Trophoblast cell (in vitro differentiated cells and primary cell): ENCODE data around the gene ATP6V0A1. TPM values are rescaled to one million over a fixed set of nuclear protein-coding genes. Genes with fewer than 3 reads are reported as not detected.
A peak's percentile ranks its signal among the peaks of the same experiment; 100 is the strongest.

Experiments used
- DNase-seq, 2 donors: peaks; one replicate each; pipeline ENCODE4 v3.0.0-alpha.2; 2016
- H2AFZ ChIP-seq: 2 replicates; pipeline ENCODE4 v1.6.1; 2013; ENCODE audit warnings: low read length, moderate library complexity, mild to moderate bottlenecking; ENCODE audit not compliant: insufficient read depth, poor library complexity
- H2AK5ac ChIP-seq: 2 replicates; pipeline ENCODE4 v1.6.1; 2013; ENCODE audit warnings: mild to moderate bottlenecking, low read length
- H2BK120ac ChIP-seq: 2 replicates; pipeline ENCODE4 v1.6.1; 2013; ENCODE audit warnings: low read length, mild to moderate bottlenecking, moderate library complexity; ENCODE audit not compliant: insufficient read depth, poor library complexity
- H2BK12ac ChIP-seq: 2 replicates; pipeline ENCODE4 v1.6.1; 2013; ENCODE audit warnings: mild to moderate bottlenecking, low read length, moderate library complexity
- H2BK5ac ChIP-seq: 2 replicates; pipeline ENCODE4 v1.6.1; 2013; ENCODE audit warnings: low read length, low read depth, moderate library complexity, mild to moderate bottlenecking; ENCODE audit not compliant: poor library complexity
- H3K14ac ChIP-seq: 2 replicates; pipeline ENCODE4 v1.6.1; 2013; ENCODE audit warnings: mild to moderate bottlenecking, low read length
- H3K18ac ChIP-seq: 2 replicates; pipeline ENCODE4 v1.6.1; 2013; ENCODE audit warnings: mild to moderate bottlenecking, low read length
- H3K23ac ChIP-seq: 2 replicates; pipeline ENCODE4 v1.6.1; 2013; ENCODE audit warnings: low read length
- H3K27ac ChIP-seq: 2 replicates; pipeline ENCODE4 v1.5.1; 2013; ENCODE audit warnings: low read depth, mild to moderate bottlenecking, inconsistent platforms, low read length, moderate library complexity
- H3K27me3 ChIP-seq: 2 replicates; pipeline ENCODE4 v1.6.1; 2013; ENCODE audit warnings: inconsistent platforms, mild to moderate bottlenecking, low read length, moderate library complexity; ENCODE audit not compliant: insufficient read depth
- H3K36me3 ChIP-seq, 2 experiments: 1 replicate in 1 of 2; 2 replicates in 1 of 2; pipeline ENCODE4 v1.6.1; 2013; ENCODE audit warnings: low read length in 2 of 2, mild to moderate bottlenecking in 2 of 2, moderate library complexity in 1 of 2; ENCODE audit not compliant: insufficient read depth in 2 of 2, control insufficient read depth in 1 of 2
- H3K4ac ChIP-seq: 2 replicates; pipeline ENCODE4 v1.6.1; 2013; ENCODE audit warnings: low read depth, mild to moderate bottlenecking, low read length, moderate library complexity
- H3K4me1 ChIP-seq, 2 experiments: 1 replicate in 1 of 2; 2 replicates in 1 of 2; pipeline ENCODE4 v1.6.1; 2013; ENCODE audit warnings: low read length in 2 of 2, mild to moderate bottlenecking in 2 of 2, moderate library complexity in 1 of 2; ENCODE audit not compliant: insufficient read depth in 2 of 2, control insufficient read depth in 1 of 2
- H3K4me2 ChIP-seq: 2 replicates; pipeline ENCODE4 v1.6.1; 2013; ENCODE audit warnings: inconsistent platforms, mild to moderate bottlenecking, low read length, moderate library complexity
- H3K4me3 ChIP-seq: 2 replicates; pipeline ENCODE4 v1.5.1; 2013; ENCODE audit warnings: mild to moderate bottlenecking, low read depth, low read length, inconsistent platforms
- H3K79me1 ChIP-seq: one replicate; pipeline ENCODE4 v1.6.1; 2013; ENCODE audit warnings: low read length
- H3K79me2 ChIP-seq: 2 replicates; pipeline ENCODE4 v1.6.1; 2013; ENCODE audit warnings: low read length, mild to moderate bottlenecking; ENCODE audit not compliant: control insufficient read depth, insufficient read depth, poor library complexity
- H3K9ac ChIP-seq: 2 replicates; pipeline ENCODE4 v1.6.1; 2013; ENCODE audit warnings: mild to moderate bottlenecking, low read length
- H3K9me3 ChIP-seq: 2 replicates; pipeline ENCODE4 v1.6.1; 2013; ENCODE audit warnings: low read depth, mild to moderate bottlenecking, control low read depth, inconsistent platforms, low read length; ENCODE audit not compliant: insufficient read depth
- H4K12ac ChIP-seq: 2 replicates; pipeline ENCODE4 v1.6.1; 2013; ENCODE audit warnings: low read depth, mild to moderate bottlenecking, low read length, moderate library complexity
- H4K8ac ChIP-seq: 2 replicates; pipeline ENCODE4 v1.6.1; 2013; ENCODE audit warnings: low read depth, mild to moderate bottlenecking, low read length, moderate library complexity
- H4K91ac ChIP-seq: one replicate; pipeline ENCODE4 v1.6.1; 2013; ENCODE audit warnings: low read depth, mild to moderate bottlenecking, low read length, moderate library complexity
- WGBS: extraction: QIAGEN DNeasy Blood & Tissue Kit; methylation state at CpG from one replicate; pipeline ENCODE4 v1.1.7; 2013; ENCODE audit warnings: missing lambda C conversion rate; ENCODE audit not compliant: insufficient read length, insufficient coverage; ENCODE audit errors: extremely low coverage; 5-methylcytosine and 5-hydroxymethylcytosine counted together
- polyA plus RNA-seq: library from polyadenylated mRNA; stranded (reverse); fragments of 200-250 nt; gene quantifications from 2 replicates; pipeline ENCODE4 v1.2.3, GENCODE V29; 2013

ATP6V0A1 gene
- 62.3 and 70.2 TPM in 2 replicates for polyA plus RNA-seq

DNA sequence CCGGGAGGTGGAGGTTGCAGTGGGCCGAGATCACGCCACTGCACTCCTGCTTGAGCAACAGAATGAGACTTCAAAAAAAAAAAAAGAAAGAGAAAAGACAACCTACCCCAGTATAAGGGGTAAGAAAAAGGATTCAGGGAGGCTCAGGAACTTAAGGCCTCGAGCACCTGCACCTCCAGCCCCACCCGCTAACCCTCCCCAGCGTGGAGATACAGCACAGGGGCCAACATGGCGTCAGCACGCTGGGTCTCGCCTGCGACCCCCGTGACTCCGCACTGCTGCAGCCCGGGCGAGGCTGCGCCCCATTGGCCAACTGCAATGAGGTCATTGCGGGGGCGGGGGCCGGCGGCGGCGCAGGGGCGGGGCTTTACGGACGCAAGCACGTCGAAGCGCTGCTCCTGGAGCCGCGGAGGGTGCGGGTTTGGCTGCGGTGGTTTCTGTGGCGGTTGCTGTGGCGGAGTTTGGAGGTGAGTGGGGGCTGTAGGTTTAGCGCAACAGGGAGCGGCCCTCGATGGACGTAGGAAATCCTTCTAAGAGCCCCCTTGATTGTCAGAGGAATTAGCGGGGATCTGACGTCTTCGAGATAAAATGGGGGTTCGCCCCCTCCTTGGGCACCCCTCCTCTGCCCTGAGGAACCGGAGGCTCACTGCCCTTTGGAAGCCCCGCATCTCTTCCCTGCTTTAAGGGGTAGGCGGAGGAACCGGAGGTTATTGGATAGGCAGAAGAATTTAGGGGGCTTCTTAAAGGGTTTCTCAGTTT, at the start of gene ATP6V0A1:
Gene ATP6V0A1, plus strand, starts transcription at position 382 of the 759 bp plus-strand sequence. CDS start 2,017 bp downstream, outside the sequence.
- no CpG with 5 or more reads among the region's 45 CpGs for WGBS
- Histone ChIP-seq H2BK12ac (peak within 1 kb of the TSS; percentile 91), H3K27ac (peak within 1 kb of the TSS; percentile 36), H3K4ac (peak within 1 kb of the TSS; percentile 99), H3K36me3 (peaks cover 5 to 8% of the 10 kb centered on the region in 2 experiments), H3K79me2 (peaks cover 3% of the 10 kb centered on the region), H2AFZ (peak within 1 kb of the TSS; percentile 95), H3K27me3 (no peaks in the 10 kb centered on the region), H4K91ac (peak within 1 kb of the TSS; percentile 98), H3K4me3 (peak within 1 kb of the TSS; percentile 80), H2BK120ac (peak within 1 kb of the TSS; percentile 95), H3K18ac (peak within 1 kb of the TSS; percentile 98), H3K23ac (no peak within 1 kb of the TSS), H3K9ac (peak within 1 kb of the TSS; percentile 91), H3K4me2 (peak within 1 kb of the TSS; percentile 90), H4K12ac (peak within 1 kb of the TSS; percentile 96), H3K4me1 (peaks cover 3 to 6% of the 10 kb centered on the region in 2 experiments), H4K8ac (peak within 1 kb of the TSS; percentile 99), H2BK5ac (peak within 1 kb of the TSS; percentile 94), H3K14ac (peak within 1 kb of the TSS; percentile 98), H3K79me1 (peaks cover 6% of the 10 kb centered on the region), H2AK5ac (peak within 1 kb of the TSS; percentile 94), H3K9me3 (no peaks in the 10 kb centered on the region)
- peak; percentile 86 to 89 for DNase-seq

DNA sequence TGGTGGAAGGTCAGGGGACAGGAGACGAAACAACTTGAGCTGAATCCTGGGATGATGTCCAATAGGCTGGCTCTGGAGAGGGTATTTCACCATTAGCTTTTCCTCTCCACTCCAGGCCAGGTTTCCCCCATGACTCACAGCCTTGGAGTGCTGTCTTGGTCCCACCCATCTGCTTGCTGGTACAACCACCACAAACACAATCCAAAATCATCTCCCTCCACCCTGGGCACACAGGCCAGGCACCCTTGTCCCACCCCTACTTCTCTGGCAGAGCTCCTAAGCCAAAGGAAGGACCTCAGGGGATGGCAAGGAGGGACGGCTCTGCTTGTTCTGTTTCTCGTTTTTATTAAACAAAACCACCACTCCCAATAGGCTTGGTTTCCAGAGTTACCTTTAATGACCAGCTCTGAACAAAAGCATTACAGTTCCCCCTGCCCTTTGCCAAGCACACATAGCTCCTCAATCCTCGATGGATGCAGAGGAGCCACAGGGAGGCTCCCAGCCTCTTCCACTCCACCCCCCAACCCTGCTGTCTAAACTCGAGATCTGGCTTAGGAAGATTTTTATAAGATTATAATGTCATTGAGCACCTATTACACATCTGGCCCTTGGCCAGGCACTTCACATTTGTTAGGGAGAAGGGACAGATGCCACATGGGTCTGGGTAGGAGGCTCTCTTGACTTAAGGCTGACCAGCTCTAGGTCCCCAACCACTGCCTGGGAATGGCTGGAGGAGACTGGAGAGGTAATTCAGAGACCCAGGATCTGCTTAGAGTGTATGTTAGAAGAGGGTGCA, 49.0 kb upstream of the ATP6V0A1 start:
- Histone ChIP-seq H3K4me3 (no peak overlapping the region), H2BK12ac (no peak overlapping the region)

GRCh38 chr17:42410319-42410685, 48.4 kb upstream of the ATP6V0A1 start:
- peaks cover 5 to 12% of the 10 kb centered on the region in 2 experiments for H3K4me1 ChIP-seq
- H2BK12ac ChIP-seq, result no peak overlapping the region
- H4K12ac ChIP-seq, result no peak overlapping the region
- H4K8ac ChIP-seq, result no peak overlapping the region
- no peak overlapping the region for H3K4me2 ChIP-seq
- H3K9ac ChIP-seq, result no peak overlapping the region
- H3K9me3 ChIP-seq, result no peaks in the 10 kb centered on the region
- H3K79me2 ChIP-seq, result peaks cover 2% of the 10 kb centered on the region
- no peak overlapping the region for H2AFZ ChIP-seq
- no peak overlapping the region for H2AK5ac ChIP-seq
- H2BK120ac ChIP-seq, result no peak overlapping the region
- H3K27me3 ChIP-seq, result no peaks in the 10 kb centered on the region
- no peak overlapping the region for H3K27ac ChIP-seq
- no peak for DNase-seq
- H3K18ac ChIP-seq, result no peak overlapping the region
- H3K4ac ChIP-seq, result no peak overlapping the region
- no CpG with 5 or more reads among the region's 5 CpGs for WGBS
- H3K79me1 ChIP-seq, result no peaks in the 10 kb centered on the region
- H3K14ac ChIP-seq, result no peak overlapping the region
- H4K91ac ChIP-seq, result no peak overlapping the region
- no peak overlapping the region for H3K23ac ChIP-seq
- no peak overlapping the region for H2BK5ac ChIP-seq
- H3K4me3 ChIP-seq, result no peak overlapping the region
- peaks cover 5 to 6% of the 10 kb centered on the region in 2 experiments for H3K36me3 ChIP-seq

More for the DNA sequence above, 49.0 kb upstream of the ATP6V0A1 start:
- H2BK5ac ChIP-seq, result no peak overlapping the region
- no peak overlapping the region for H2AK5ac ChIP-seq
- peak; percentile 62 to 72 for DNase-seq
- no peaks in the 10 kb centered on the region for H3K79me1 ChIP-seq
- peaks cover 5 to 8% of the 10 kb centered on the region in 2 experiments for H3K4me1 ChIP-seq
- no peaks in the 10 kb centered on the region for H3K9me3 ChIP-seq
- no peak overlapping the region for H3K4ac ChIP-seq
- H3K18ac ChIP-seq, result no peak overlapping the region
- H3K27me3 ChIP-seq, result no peaks in the 10 kb centered on the region
- no peak overlapping the region for H4K12ac ChIP-seq
- no peak overlapping the region for H3K9ac ChIP-seq
- H3K23ac ChIP-seq, result no peak overlapping the region
- H4K91ac ChIP-seq, result no peak overlapping the region
- no CpG with 5 or more reads among the region's 5 CpGs for WGBS
- no peak overlapping the region for H2AFZ ChIP-seq
- peaks cover 9 to 12% of the 10 kb centered on the region in 2 experiments for H3K36me3 ChIP-seq
- H4K8ac ChIP-seq, result no peak overlapping the region
- no peak overlapping the region for H3K14ac ChIP-seq
- H3K27ac ChIP-seq, result no peak overlapping the region
- H2BK120ac ChIP-seq, result no peak overlapping the region
- peaks cover 2% of the 10 kb centered on the region for H3K79me2 ChIP-seq
- no peak overlapping the region for H3K4me2 ChIP-seq

DNA sequence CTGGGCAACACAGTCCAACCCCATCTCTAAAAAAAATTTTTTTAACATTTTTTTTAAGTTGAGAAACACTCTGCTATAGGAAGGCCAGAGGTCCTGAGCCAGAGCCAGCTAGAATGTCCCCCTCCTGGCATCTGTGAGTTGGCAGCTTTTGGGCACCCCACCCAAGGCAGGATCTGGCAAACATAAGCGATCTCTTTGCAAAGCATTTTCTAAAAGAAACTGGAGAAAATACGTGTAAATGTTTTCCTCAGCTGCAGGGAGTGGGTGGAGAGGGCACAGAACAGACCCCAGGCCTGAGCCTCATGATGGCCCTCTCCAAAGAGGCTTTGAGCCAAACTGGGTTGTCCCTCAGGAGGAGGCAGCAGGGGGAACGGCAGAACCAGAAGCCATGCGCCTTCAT, 47.3 kb upstream of the ATP6V0A1 start:
- WGBS, result no CpG with 5 or more reads among the region's 4 CpGs
- H3K9ac ChIP-seq, result no peak overlapping the region
- H3K4me3 ChIP-seq, result no peak overlapping the region
- H3K4me1 ChIP-seq, result peaks cover 5 to 12% of the 10 kb centered on the region in 2 experiments
- no peak overlapping the region for H4K12ac ChIP-seq
- H3K36me3 ChIP-seq, result peaks cover 5 to 6% of the 10 kb centered on the region in 2 experiments
- DNase-seq, result no peak
- H2BK12ac ChIP-seq, result no peak overlapping the region
- H3K9me3 ChIP-seq, result no peaks in the 10 kb centered on the region
- no peak overlapping the region for H2BK120ac ChIP-seq
- no peak overlapping the region for H2AK5ac ChIP-seq
- peaks cover 2% of the 10 kb centered on the region for H3K79me2 ChIP-seq
- no peak overlapping the region for H4K91ac ChIP-seq
- no peak overlapping the region for H3K23ac ChIP-seq
- H3K14ac ChIP-seq, result no peak overlapping the region
- no peak overlapping the region for H3K4ac ChIP-seq
- H4K8ac ChIP-seq, result no peak overlapping the region
- H3K18ac ChIP-seq, result no peak overlapping the region
- no peak overlapping the region for H3K27ac ChIP-seq
- H2BK5ac ChIP-seq, result no peak overlapping the region
- no peak overlapping the region for H2AFZ ChIP-seq
- no peaks in the 10 kb centered on the region for H3K79me1 ChIP-seq
- H3K27me3 ChIP-seq, result no peaks in the 10 kb centered on the region
- H3K4me2 ChIP-seq, result no peak overlapping the region
